HG03439 (cell line): ENCODE data around the gene FAM83E.
"Not testable (repeated sequence)": the region's sequence is repeated elsewhere in the genome, so short reads cannot be mapped to it uniquely, and the experiment has no call there.

Experiments
- ATAC-seq: cut with Tn5 transposase; IDR thresholded peaks from one replicate; pipeline ENCODE4 v1.9.1; 2021; ENCODE audit warnings: mild to moderate bottlenecking, moderate library complexity; ENCODE audit not compliant: unreplicated experiment

FAM83E gene

GRCh38 chr19:48641850-48642249, 27.0 kb upstream of the FAM83E start:
- no peak for ATAC-seq

- ATAC-seq, result no peak
These were observed 24.9 kb upstream of the FAM83E start for GRCh38 chr19:48639483-48640375.

GRCh38 chr19:48638831-48639381, 24.0 kb upstream of the FAM83E start:
- no peak for ATAC-seq

GRCh38 chr19:48637948-48638830, 23.3 kb upstream of the FAM83E start:
- peak; percentile 14 for ATAC-seq

GRCh38 chr19:48637449-48637947, 22.6 kb upstream of the FAM83E start:
- ATAC-seq, result peak; percentile 58

GRCh38 chr19:48636859-48637448, 22.1 kb upstream of the FAM83E start, which contains the start of gene DBP:
DBP (minus strand) TSS chr19:48637379; CDS start chr19:48636994, 385 bp downstream.
- peak; percentile 0 for ATAC-seq

- ATAC-seq, result no peak
These were observed 21.3 kb upstream of the FAM83E start for GRCh38 chr19:48635966-48636858.

- ATAC-seq, result no peak
These were observed 20.5 kb upstream of the FAM83E start for GRCh38 chr19:48635263-48635965.

- ATAC-seq, result peak; percentile 35
These were observed 19.8 kb upstream of the FAM83E start for GRCh38 chr19:48634424-48635262.

- ATAC-seq, result no peak
These were observed 19.1 kb upstream of the FAM83E start for GRCh38 chr19:48634036-48634342.

- ATAC-seq, result no peak
These were observed 18.5 kb upstream of the FAM83E start for GRCh38 chr19:48633148-48634035.

GRCh38 chr19:48632692-48633147, 17.8 kb upstream of the FAM83E start:
- ATAC-seq, result no peak

GRCh38 chr19:48632286-48632685, 17.4 kb upstream of the FAM83E start:
- not testable (repeated sequence) for ATAC-seq

- no peak for ATAC-seq
These were observed 16.3 kb upstream of the FAM83E start for GRCh38 chr19:48631225-48631624.

- no peak for ATAC-seq
These were observed 15.6 kb upstream of the FAM83E start for GRCh38 chr19:48630296-48631063.

GRCh38 chr19:48629599-48630295, 14.9 kb upstream of the FAM83E start:
- ATAC-seq, result no peak
